WTC11 (cell line): ENCODE measurements around the gene CBS.
"Not testable (repeated sequence)": the region's sequence is repeated elsewhere in the genome, so short reads cannot be mapped to it uniquely, and the experiment has no call there.

Experiments used
- CTCF ChIP-seq: fragments of 200-600 bp; IDR thresholded peaks from 2 replicates; pipeline ENCODE4 v1.8.0; 2022; ENCODE audit warnings: antibody characterized with exemption
- ETV6 ChIP-seq: sonication (generic); formaldehyde crosslinking; IDR thresholded peaks from 2 replicates; pipeline ENCODE4 v1.8.1; 2022; ENCODE audit warnings: mild to moderate bottlenecking, missing genetic modification reagents
- NR2C2 ChIP-seq: sonication (generic); formaldehyde crosslinking; IDR thresholded peaks from 2 replicates; pipeline ENCODE4 v1.8.0; 2022; ENCODE audit warnings: mild to moderate bottlenecking, missing genetic modification reagents
- RELA ChIP-seq: sonication (generic); formaldehyde crosslinking; IDR thresholded peaks from 2 replicates; pipeline ENCODE4 v1.8.1; 2022; ENCODE audit warnings: missing genetic modification reagents, mild to moderate bottlenecking, borderline replicate concordance
- SMAD3 ChIP-seq: sonication (generic); formaldehyde crosslinking; IDR thresholded peaks from 2 replicates; pipeline ENCODE4 v1.8.0; 2022; ENCODE audit warnings: missing genetic modification reagents, mild to moderate bottlenecking, borderline replicate concordance
- SMAD4 ChIP-seq: sonication (generic); formaldehyde crosslinking; IDR thresholded peaks from 2 replicates; pipeline ENCODE4 v1.8.0; 2022; ENCODE audit warnings: mild to moderate bottlenecking, missing genetic modification reagents
- SP1 ChIP-seq: sonication (generic); formaldehyde crosslinking; conservative IDR thresholded peaks from 2 replicates; pipeline ENCODE4 v1.8.1; 2022; ENCODE audit warnings: missing genetic modification reagents
- TEAD4 ChIP-seq: sonication (generic); formaldehyde crosslinking; IDR thresholded peaks from 2 replicates; pipeline ENCODE4 v1.8.0; 2022; ENCODE audit warnings: mild to moderate bottlenecking, missing genetic modification reagents
- TP53 ChIP-seq: sonication (generic); formaldehyde crosslinking; IDR thresholded peaks from 2 replicates; pipeline ENCODE4 v1.8.1; 2023; ENCODE audit warnings: mild to moderate bottlenecking, missing genetic modification reagents
- USF2 ChIP-seq: sonication (generic); formaldehyde crosslinking; IDR thresholded peaks from 2 replicates; pipeline ENCODE4 v1.8.1; 2023; ENCODE audit warnings: mild to moderate bottlenecking, missing genetic modification reagents, moderate library complexity
- ZSCAN18 ChIP-seq: fragments of 250-450 bp; sonication (Bioruptor Pico); IDR thresholded peaks from 2 replicates; pipeline ENCODE4 v2.1.2; 2022; ENCODE audit warnings: mild to moderate bottlenecking, moderate library complexity
- TF ChIP-seq, protein P1 (sequence below): sonication (generic); formaldehyde crosslinking; IDR thresholded peaks from 2 replicates; pipeline ENCODE4 v1.8.0; 2023; ENCODE audit warnings: missing genetic modification reagents, mild to moderate bottlenecking, borderline replicate concordance
- TF ChIP-seq, protein P2 (sequence below): sonication (generic); formaldehyde crosslinking; IDR thresholded peaks from 2 replicates; pipeline ENCODE4 v1.8.1; 2022; ENCODE audit warnings: missing genetic modification reagents, borderline replicate concordance
- TF ChIP-seq, protein P3 (sequence below): sonication (generic); formaldehyde crosslinking; IDR thresholded peaks from 2 replicates; pipeline ENCODE4 v1.8.0; 2022; ENCODE audit warnings: mild to moderate bottlenecking, missing genetic modification reagents

DNA sequence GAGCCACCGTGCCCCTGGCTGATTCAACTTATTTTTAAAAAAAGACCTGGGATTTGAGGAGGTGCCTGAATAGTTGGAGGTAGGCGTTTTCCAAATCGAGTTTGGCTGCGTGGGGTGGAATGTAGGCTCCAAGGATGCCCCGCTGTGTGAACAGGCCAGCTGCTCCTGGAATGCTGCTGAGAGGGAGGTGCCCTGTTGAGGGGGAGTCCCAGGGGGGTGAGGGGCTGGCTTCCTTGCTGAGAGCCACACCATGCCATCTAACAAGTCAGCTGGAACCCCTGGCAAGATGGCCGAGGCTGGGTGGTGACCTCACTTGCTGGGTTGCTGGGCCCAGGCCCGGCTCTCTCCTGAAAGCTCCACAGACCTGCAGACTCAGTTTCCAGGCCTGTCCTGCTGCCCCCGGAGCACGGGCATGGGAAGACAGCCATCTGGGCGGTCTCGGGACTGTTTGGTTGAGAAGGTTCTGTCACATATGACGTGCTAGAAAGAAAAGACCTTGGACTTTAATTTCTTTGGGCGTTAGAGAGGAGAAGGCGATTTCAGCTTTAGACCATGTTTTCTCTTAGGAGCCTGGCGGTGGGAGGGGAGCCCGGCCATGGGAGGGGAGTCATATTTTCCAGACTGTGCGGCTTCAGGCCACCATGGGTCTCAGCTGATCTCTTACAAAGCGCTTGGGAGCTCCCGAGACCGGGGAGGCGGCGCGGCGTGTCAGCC lies 7.1 kb upstream of the CBS start:
- TF ChIP-seq, protein P1, sequence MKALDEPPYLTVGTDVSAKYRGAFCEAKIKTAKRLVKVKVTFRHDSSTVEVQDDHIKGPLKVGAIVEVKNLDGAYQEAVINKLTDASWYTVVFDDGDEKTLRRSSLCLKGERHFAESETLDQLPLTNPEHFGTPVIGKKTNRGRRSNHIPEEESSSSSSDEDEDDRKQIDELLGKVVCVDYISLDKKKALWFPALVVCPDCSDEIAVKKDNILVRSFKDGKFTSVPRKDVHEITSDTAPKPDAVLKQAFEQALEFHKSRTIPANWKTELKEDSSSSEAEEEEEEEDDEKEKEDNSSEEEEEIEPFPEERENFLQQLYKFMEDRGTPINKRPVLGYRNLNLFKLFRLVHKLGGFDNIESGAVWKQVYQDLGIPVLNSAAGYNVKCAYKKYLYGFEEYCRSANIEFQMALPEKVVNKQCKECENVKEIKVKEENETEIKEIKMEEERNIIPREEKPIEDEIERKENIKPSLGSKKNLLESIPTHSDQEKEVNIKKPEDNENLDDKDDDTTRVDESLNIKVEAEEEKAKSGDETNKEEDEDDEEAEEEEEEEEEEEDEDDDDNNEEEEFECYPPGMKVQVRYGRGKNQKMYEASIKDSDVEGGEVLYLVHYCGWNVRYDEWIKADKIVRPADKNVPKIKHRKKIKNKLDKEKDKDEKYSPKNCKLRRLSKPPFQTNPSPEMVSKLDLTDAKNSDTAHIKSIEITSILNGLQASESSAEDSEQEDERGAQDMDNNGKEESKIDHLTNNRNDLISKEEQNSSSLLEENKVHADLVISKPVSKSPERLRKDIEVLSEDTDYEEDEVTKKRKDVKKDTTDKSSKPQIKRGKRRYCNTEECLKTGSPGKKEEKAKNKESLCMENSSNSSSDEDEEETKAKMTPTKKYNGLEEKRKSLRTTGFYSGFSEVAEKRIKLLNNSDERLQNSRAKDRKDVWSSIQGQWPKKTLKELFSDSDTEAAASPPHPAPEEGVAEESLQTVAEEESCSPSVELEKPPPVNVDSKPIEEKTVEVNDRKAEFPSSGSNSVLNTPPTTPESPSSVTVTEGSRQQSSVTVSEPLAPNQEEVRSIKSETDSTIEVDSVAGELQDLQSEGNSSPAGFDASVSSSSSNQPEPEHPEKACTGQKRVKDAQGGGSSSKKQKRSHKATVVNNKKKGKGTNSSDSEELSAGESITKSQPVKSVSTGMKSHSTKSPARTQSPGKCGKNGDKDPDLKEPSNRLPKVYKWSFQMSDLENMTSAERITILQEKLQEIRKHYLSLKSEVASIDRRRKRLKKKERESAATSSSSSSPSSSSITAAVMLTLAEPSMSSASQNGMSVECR (CRISPR knock-in tag) = not testable (repeated sequence)
- TF ChIP-seq, protein P2, sequence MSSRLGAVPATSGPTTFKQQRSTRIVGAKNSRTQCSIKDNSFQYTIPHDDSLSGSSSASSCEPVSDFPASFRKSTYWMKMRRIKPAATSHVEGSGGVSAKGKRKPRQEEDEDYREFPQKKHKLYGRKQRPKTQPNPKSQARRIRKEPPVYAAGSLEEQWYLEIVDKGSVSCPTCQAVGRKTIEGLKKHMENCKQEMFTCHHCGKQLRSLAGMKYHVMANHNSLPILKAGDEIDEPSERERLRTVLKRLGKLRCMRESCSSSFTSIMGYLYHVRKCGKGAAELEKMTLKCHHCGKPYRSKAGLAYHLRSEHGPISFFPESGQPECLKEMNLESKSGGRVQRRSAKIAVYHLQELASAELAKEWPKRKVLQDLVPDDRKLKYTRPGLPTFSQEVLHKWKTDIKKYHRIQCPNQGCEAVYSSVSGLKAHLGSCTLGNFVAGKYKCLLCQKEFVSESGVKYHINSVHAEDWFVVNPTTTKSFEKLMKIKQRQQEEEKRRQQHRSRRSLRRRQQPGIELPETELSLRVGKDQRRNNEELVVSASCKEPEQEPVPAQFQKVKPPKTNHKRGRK (CRISPR knock-in tag) = not testable (repeated sequence)
- TF ChIP-seq CTCF; USF2; TEAD4 (CRISPR knock-in tag); ETV6 (CRISPR knock-in tag); ZSCAN18 (CRISPR knock-in tag); SMAD4 (CRISPR knock-in tag); NR2C2 (CRISPR knock-in tag); TP53 (CRISPR knock-in tag); SP1; SMAD3 (CRISPR knock-in tag); RELA (CRISPR knock-in tag): not testable (repeated sequence)
- TF ChIP-seq, protein P3, sequence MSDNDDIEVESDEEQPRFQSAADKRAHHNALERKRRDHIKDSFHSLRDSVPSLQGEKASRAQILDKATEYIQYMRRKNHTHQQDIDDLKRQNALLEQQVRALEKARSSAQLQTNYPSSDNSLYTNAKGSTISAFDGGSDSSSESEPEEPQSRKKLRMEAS (CRISPR knock-in tag) = not testable (repeated sequence)
